ENCODE results near the gene C2orf49. TPM values are rescaled to one million over a fixed set of nuclear protein-coding genes. Genes with fewer than 3 reads are reported as not detected.

Gene C2orf49
- total and polyA plus RNA-seq, 10 of the 15 experiments (the other 5 are each of a cell fraction or from before 2014, with no cell fraction given), result 7.2 to 24.2 (median 15.5) TPM

DNA sequence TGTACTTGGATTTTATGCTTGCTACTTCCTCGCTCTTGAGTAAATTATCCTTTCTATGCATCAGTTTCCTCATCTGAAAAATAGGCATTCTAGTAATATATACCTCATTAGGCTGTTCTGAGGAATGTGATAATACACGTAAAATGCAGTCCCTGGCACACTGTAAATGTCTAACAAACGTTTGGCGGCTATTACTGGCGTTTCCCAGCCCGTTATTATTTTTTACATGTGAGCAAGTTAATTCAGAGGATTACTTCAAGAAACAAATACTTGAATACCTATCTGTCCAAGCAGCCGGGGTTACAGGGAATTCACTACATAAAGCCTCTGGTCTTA lies 586 bp upstream of the C2orf49 start (continued):
- TF ChIP-seq, protein P1, sequence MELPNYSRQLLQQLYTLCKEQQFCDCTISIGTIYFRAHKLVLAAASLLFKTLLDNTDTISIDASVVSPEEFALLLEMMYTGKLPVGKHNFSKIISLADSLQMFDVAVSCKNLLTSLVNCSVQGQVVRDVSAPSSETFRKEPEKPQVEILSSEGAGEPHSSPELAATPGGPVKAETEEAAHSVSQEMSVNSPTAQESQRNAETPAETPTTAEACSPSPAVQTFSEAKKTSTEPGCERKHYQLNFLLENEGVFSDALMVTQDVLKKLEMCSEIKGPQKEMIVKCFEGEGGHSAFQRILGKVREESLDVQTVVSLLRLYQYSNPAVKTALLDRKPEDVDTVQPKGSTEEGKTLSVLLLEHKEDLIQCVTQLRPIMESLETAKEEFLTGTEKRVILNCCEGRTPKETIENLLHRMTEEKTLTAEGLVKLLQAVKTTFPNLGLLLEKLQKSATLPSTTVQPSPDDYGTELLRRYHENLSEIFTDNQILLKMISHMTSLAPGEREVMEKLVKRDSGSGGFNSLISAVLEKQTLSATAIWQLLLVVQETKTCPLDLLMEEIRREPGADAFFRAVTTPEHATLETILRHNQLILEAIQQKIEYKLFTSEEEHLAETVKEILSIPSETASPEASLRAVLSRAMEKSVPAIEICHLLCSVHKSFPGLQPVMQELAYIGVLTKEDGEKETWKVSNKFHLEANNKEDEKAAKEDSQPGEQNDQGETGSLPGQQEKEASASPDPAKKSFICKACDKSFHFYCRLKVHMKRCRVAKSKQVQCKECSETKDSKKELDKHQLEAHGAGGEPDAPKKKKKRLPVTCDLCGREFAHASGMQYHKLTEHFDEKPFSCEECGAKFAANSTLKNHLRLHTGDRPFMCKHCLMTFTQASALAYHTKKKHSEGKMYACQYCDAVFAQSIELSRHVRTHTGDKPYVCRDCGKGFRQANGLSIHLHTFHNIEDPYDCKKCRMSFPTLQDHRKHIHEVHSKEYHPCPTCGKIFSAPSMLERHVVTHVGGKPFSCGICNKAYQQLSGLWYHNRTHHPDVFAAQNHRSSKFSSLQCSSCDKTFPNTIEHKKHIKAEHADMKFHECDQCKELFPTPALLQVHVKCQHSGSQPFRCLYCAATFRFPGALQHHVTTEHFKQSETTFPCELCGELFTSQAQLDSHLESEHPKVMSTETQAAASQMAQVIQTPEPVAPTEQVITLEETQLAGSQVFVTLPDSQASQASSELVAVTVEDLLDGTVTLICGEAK (IDR thresholded peaks at IDR 0.05; ENCODE audit: borderline replicate concordance), result no peak
- no peak for TF ChIP-seq IKZF2 (IDR thresholded peaks at IDR 0.05)
- no peak for TF ChIP-seq MEF2A (IDR thresholded peaks at IDR 0.05; ENCODE audit: insufficient read depth, low read depth, low read length)
- no peak for TF ChIP-seq ZNF384 (IDR thresholded peaks at IDR 0.05; ENCODE audit: borderline replicate concordance, low read depth, low read length)
- TF ChIP-seq WRNIP1 (IDR thresholded peaks at IDR 0.05; ENCODE audit: borderline replicate concordance, low read depth, low read length), result no peak
- TF ChIP-seq, protein P2, sequence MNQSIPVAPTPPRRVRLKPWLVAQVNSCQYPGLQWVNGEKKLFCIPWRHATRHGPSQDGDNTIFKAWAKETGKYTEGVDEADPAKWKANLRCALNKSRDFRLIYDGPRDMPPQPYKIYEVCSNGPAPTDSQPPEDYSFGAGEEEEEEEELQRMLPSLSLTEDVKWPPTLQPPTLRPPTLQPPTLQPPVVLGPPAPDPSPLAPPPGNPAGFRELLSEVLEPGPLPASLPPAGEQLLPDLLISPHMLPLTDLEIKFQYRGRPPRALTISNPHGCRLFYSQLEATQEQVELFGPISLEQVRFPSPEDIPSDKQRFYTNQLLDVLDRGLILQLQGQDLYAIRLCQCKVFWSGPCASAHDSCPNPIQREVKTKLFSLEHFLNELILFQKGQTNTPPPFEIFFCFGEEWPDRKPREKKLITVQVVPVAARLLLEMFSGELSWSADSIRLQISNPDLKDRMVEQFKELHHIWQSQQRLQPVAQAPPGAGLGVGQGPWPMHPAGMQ (IDR thresholded peaks at IDR 0.05; ENCODE audit: borderline replicate concordance), result no peak
- TF ChIP-seq JUND (IDR thresholded peaks at IDR 0.05; ENCODE audit: low read depth, low read length), result no peak
- TF ChIP-seq, protein P3, sequence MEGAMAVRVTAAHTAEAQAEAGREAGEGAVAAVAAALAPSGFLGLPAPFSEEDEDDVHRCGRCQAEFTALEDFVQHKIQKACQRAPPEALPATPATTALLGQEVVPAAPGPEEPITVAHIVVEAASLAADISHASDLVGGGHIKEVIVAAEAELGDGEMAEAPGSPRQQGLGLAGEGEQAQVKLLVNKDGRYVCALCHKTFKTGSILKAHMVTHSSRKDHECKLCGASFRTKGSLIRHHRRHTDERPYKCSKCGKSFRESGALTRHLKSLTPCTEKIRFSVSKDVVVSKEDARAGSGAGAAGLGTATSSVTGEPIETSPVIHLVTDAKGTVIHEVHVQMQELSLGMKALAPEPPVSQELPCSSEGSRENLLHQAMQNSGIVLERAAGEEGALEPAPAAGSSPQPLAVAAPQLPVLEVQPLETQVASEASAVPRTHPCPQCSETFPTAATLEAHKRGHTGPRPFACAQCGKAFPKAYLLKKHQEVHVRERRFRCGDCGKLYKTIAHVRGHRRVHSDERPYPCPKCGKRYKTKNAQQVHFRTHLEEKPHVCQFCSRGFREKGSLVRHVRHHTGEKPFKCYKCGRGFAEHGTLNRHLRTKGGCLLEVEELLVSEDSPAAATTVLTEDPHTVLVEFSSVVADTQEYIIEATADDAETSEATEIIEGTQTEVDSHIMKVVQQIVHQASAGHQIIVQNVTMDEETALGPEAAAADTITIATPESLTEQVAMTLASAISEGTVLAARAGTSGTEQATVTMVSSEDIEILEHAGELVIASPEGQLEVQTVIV (IDR thresholded peaks at IDR 0.05; ENCODE audit: borderline replicate concordance, partially characterized antibody), result no peak
- TF ChIP-seq RCOR1 (conservative IDR thresholded peaks at IDR 0.05; ENCODE audit: low read depth, low read length), result no peak
- TF ChIP-seq, protein P4, sequence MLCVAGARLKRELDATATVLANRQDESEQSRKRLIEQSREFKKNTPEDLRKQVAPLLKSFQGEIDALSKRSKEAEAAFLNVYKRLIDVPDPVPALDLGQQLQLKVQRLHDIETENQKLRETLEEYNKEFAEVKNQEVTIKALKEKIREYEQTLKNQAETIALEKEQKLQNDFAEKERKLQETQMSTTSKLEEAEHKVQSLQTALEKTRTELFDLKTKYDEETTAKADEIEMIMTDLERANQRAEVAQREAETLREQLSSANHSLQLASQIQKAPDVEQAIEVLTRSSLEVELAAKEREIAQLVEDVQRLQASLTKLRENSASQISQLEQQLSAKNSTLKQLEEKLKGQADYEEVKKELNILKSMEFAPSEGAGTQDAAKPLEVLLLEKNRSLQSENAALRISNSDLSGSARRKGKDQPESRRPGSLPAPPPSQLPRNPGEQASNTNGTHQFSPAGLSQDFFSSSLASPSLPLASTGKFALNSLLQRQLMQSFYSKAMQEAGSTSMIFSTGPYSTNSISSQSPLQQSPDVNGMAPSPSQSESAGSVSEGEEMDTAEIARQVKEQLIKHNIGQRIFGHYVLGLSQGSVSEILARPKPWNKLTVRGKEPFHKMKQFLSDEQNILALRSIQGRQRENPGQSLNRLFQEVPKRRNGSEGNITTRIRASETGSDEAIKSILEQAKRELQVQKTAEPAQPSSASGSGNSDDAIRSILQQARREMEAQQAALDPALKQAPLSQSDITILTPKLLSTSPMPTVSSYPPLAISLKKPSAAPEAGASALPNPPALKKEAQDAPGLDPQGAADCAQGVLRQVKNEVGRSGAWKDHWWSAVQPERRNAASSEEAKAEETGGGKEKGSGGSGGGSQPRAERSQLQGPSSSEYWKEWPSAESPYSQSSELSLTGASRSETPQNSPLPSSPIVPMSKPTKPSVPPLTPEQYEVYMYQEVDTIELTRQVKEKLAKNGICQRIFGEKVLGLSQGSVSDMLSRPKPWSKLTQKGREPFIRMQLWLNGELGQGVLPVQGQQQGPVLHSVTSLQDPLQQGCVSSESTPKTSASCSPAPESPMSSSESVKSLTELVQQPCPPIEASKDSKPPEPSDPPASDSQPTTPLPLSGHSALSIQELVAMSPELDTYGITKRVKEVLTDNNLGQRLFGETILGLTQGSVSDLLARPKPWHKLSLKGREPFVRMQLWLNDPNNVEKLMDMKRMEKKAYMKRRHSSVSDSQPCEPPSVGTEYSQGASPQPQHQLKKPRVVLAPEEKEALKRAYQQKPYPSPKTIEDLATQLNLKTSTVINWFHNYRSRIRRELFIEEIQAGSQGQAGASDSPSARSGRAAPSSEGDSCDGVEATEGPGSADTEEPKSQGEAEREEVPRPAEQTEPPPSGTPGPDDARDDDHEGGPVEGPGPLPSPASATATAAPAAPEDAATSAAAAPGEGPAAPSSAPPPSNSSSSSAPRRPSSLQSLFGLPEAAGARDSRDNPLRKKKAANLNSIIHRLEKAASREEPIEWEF (IDR thresholded peaks at IDR 0.05; ENCODE audit: insufficient replicate concordance, low read depth, low read length), result no peak

Data from GM12878 (cell line).